ENCODE measurements around the gene C3orf18. TPM values are rescaled to one million over a fixed set of nuclear protein-coding genes. Genes with fewer than 3 reads are reported as not detected.
A peak's percentile ranks its signal among the peaks of the same experiment; 100 is the strongest.

The C3orf18 gene
- total RNA-seq, 1 experiment from 2014 or later, result 1.3 TPM

DNA sequence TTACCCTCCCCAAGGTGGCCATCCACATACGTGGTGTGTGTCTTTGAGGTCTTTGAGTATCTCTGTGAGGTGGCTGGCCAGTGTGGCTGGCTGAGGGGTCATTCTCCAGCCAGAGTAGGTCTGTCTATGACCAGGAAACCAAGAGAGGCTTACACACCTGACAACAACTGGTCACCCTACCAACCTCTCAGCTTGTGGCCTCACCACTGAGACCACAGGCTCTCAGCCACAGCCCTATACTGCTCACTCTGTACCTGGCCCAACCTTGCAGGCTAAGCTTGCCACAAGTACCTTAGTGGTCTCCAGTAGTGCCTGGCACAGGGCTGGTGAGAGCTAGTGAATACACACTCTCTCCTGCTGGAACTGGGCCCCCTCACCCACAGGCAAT, 6.9 kb upstream of the C3orf18 start:
- intact Hi-C loops (cut with micrococcal nuclease), result loop anchor here (10.0 kb wide), 1 partner anchor 80 kb away; no protein-coding TSS in a partner anchor
- Mint-ChIP-seq H3K4me3 (ENCODE audit: unreplicated experiment) (no peak overlapping the region), H3K4me1 (ENCODE audit: insufficient read depth, unreplicated experiment) (no peaks in the 10 kb centered on the region), H3K27ac (ENCODE audit: low read depth, unreplicated experiment) (no peak overlapping the region), H3K27me3 (ENCODE audit: insufficient read depth, unreplicated experiment) (no peaks in the 10 kb centered on the region), H3K9me3 (ENCODE audit: unreplicated experiment) (no peaks in the 10 kb centered on the region), H3K36me3 (ENCODE audit: insufficient read depth, unreplicated experiment) (peaks cover 14% of the 10 kb centered on the region)
- CTCF ChIA-PET, result interaction anchor here (0.6 to 15.8 kb wide), 3 partner anchors 12 to 1852 kb away, joined by 3 to 397 read pairs (median 4); partner anchors contain the start of genes CISH and MAPKAPK3
- POLR2A ChIA-PET, result no interaction called here
- BruUV-seq (replicated peaks), result no TSS peak
- DNase-seq (ENCODE audit: unreplicated experiment), result no peak
- TF ChIP-seq CTCF (IDR thresholded peaks at IDR 0.05; ENCODE audit: unreplicated experiment), result no peak

- no peaks in the 10 kb centered on the region for H3K9me3 Mint-ChIP-seq (ENCODE audit: unreplicated experiment)
- no peak for DNase-seq (ENCODE audit: unreplicated experiment)
- no peak overlapping the region for H3K4me3 Mint-ChIP-seq (ENCODE audit: unreplicated experiment)
- POLR2A ChIA-PET, result interaction anchor here (0.7 kb wide), 1 partner anchor 42 kb away, joined by 3 read pairs; no protein-coding TSS in a partner anchor
- no peak for TF ChIP-seq CTCF (IDR thresholded peaks at IDR 0.05; ENCODE audit: unreplicated experiment)
- no peak overlapping the region for H3K27ac Mint-ChIP-seq (ENCODE audit: low read depth, unreplicated experiment)
- no peaks in the 10 kb centered on the region for H3K27me3 Mint-ChIP-seq (ENCODE audit: insufficient read depth, unreplicated experiment)
- intact Hi-C loops (cut with micrococcal nuclease), result loop anchor here (10.0 kb wide), 1 partner anchor 81 kb away; no protein-coding TSS in a partner anchor
- peaks cover 9% of the 10 kb centered on the region for H3K36me3 Mint-ChIP-seq (ENCODE audit: insufficient read depth, unreplicated experiment)
- BruUV-seq (replicated peaks), result no TSS peak
- CTCF ChIA-PET, result interaction anchor here (0.6 to 15.8 kb wide), 7 partner anchors 9 to 1853 kb away, joined by 4 to 397 read pairs (median 9); partner anchors contain the start of genes CISH and MAPKAPK3
- no peaks in the 10 kb centered on the region for H3K4me1 Mint-ChIP-seq (ENCODE audit: insufficient read depth, unreplicated experiment)
Observed at GRCh38 chr3:50573566-50574443, 6.3 kb upstream of the C3orf18 start.

DNA sequence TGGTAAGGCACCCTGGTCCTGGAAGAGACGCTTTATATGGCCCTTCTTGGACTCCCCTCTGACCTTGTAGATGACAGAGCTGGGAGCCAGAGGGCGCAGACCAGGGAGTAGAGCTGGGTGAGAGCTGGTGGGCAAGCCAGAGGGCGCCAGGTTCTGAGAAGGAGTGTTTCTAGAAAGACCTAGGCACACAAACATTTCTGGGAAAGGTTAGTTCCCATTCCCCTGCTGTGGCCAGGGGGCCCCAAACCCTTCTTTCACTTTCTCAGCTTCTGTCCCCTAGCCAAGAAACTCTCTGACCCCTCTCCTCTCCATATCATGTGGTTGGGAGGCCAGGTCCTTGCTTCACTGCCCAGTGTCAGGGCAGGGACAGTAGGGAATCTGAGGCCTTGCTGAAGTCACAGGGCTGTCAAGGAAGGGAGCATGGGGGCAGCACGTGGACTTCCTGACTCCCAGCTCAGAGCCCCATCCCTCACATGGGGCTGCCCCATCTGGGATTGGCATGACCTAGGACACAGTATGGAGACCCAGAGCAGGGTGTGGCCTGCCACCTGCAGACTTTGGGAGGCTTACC, 5.3 kb upstream of the C3orf18 start:
- no peak for TF ChIP-seq CTCF (IDR thresholded peaks at IDR 0.05; ENCODE audit: unreplicated experiment)
- Mint-ChIP-seq H3K4me1 (ENCODE audit: insufficient read depth, unreplicated experiment) (no peaks in the 10 kb centered on the region), H3K27me3 (ENCODE audit: insufficient read depth, unreplicated experiment) (no peaks in the 10 kb centered on the region), H3K27ac (ENCODE audit: low read depth, unreplicated experiment) (no peak overlapping the region), H3K4me3 (ENCODE audit: unreplicated experiment) (no peak overlapping the region), H3K36me3 (ENCODE audit: insufficient read depth, unreplicated experiment) (peaks cover 8% of the 10 kb centered on the region), H3K9me3 (ENCODE audit: unreplicated experiment) (no peaks in the 10 kb centered on the region)
- CTCF ChIA-PET, result interaction anchor here (0.5 to 15.8 kb wide), 23 partner anchors 9 to 891 kb away, joined by 3 to 397 read pairs (median 3); partner anchors contain the start of genes CISH and MAPKAPK3
- no TSS peak for BruUV-seq (replicated peaks)
- POLR2A ChIA-PET, result interaction anchor here (0.7 to 4.4 kb wide), 3 partner anchors 43 to 812 kb away, joined by 3 to 59 read pairs (median 4); partner anchors contain the start of genes MANF and MAPKAPK3
- intact Hi-C loops (cut with micrococcal nuclease), result loop anchor here (1.0 to 10.0 kb wide), 2 partner anchors 41 to 82 kb away; no protein-coding TSS in a partner anchor
- DNase-seq (ENCODE audit: unreplicated experiment), result no peak

DNA sequence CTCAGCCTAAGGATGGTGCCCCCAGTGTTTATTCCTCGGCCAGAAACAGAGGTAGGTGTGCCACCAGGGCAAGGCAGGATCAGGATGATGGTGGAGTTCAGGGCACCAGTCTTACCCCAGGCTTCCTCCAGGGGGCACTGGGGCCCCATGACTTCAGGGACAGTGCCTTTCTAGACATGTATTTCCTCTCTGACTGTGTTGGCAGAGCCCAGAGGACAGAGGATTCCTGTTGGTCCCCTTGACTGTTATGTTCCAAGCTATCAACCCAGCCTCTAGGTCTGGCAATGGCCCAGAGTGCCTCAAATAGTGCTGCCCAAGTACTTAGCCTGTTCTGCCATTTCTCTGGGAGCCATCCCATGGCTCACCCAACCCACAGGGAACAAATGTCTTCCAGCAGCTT, 4.6 kb upstream of the C3orf18 start:
- intact Hi-C loops (cut with micrococcal nuclease), result loop anchor here (1.0 to 10.0 kb wide), 2 partner anchors 42 to 83 kb away; no protein-coding TSS in a partner anchor
- ChIA-PET POLR2A (interaction anchor here (0.6 to 5.4 kb wide), 5 partner anchors 30 to 961 kb away, joined by 3 to 63 read pairs (median 48); partner anchors contain the start of genes CISH, MANF and MAPKAPK3), CTCF (interaction anchor here (0.5 to 15.8 kb wide), 27 partner anchors 10 to 892 kb away, joined by 3 to 397 read pairs (median 3); partner anchors contain the start of genes CISH and MAPKAPK3)
- Mint-ChIP-seq H3K4me1 (ENCODE audit: insufficient read depth, unreplicated experiment) (no peaks in the 10 kb centered on the region), H3K27me3 (ENCODE audit: insufficient read depth, unreplicated experiment) (no peaks in the 10 kb centered on the region), H3K4me3 (ENCODE audit: unreplicated experiment) (no peak overlapping the region), H3K9me3 (ENCODE audit: unreplicated experiment) (no peaks in the 10 kb centered on the region), H3K27ac (ENCODE audit: low read depth, unreplicated experiment) (no peak overlapping the region), H3K36me3 (ENCODE audit: insufficient read depth, unreplicated experiment) (peaks cover 5% of the 10 kb centered on the region)
- DNase-seq (ENCODE audit: unreplicated experiment), result peak; percentile 74
- TF ChIP-seq CTCF (IDR thresholded peaks at IDR 0.05; ENCODE audit: unreplicated experiment), result peak; percentile 88
- no TSS peak for BruUV-seq (replicated peaks)
